HG02623 (cell line): ENCODE data around the gene CDKN2AIP.

Experiments
- ATAC-seq: cut with Tn5 transposase; IDR thresholded peaks from one replicate; pipeline ENCODE4 v1.9.1; 2021; ENCODE audit warnings: moderate library complexity; ENCODE audit not compliant: unreplicated experiment

CDKN2AIP gene, protein sequence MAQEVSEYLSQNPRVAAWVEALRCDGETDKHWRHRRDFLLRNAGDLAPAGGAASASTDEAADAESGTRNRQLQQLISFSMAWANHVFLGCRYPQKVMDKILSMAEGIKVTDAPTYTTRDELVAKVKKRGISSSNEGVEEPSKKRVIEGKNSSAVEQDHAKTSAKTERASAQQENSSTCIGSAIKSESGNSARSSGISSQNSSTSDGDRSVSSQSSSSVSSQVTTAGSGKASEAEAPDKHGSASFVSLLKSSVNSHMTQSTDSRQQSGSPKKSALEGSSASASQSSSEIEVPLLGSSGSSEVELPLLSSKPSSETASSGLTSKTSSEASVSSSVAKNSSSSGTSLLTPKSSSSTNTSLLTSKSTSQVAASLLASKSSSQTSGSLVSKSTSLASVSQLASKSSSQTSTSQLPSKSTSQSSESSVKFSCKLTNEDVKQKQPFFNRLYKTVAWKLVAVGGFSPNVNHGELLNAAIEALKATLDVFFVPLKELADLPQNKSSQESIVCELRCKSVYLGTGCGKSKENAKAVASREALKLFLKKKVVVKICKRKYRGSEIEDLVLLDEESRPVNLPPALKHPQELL

DNA sequence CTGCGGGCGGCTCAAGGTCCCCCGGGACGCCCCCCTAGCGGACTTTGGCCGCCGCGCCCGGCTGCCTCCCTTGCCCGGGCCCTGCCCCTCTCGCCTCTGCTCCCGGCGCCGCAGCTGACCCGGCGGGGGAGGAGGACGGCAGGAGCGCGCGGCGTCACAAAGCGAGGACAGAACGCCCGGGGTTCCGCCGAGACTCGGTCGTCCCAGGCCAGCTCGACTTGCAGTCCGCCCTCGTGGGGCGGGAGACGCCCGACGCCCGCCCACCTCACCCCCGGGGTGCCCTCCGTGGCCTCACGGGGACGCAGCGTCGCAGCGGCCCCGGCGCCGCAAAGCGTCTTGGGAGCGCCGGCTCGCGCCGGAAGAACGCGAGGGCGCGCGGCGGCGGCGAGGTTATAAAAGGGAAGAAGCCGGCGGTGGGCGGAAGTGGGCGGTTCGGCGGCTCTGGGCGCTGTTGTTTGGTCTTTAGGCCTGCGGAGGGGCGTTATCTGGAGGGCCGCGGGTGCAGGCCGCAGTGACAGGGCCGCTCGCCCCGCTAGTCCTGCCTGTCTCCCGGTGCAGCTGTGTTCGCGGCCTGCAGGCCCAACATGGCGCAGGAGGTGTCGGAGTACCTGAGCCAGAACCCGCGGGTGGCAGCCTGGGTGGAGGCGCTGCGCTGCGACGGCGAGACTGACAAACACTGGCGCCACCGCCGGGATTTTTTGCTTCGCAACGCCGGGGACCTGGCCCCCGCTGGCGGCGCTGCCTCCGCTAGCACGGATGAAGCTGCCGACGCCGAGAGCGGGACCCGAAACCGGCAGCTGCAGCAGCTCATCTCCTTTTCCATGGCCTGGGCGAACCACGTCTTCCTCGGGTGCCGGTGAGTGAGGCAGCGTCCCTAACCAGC lies at the start of gene CDKN2AIP:
TSS of gene CDKN2AIP (plus strand) at position 423 of the 883 bp plus-strand sequence. CDS start at position 585, 162 bp downstream.
- peak; percentile 84 for ATAC-seq

DNA sequence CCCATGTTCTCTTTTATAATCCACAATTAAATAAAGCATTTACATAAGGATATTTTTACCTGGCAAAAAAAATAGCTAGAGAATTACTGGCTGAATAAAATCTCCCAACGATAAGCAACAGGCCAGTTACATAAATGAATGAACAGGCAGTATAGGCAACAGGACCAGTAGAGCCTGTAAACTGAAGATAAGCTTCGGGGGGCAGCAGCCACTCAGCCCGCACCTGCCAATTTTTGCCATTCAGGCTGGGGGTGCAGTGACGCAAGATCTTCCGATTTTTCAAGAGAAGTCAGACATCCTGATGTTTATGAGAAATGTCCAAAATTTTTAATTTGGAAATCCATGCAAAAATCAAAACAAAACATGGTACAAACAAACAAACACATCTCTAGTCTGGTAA lies 49.0 kb upstream of the CDKN2AIP start:
- ATAC-seq = no peak

DNA sequence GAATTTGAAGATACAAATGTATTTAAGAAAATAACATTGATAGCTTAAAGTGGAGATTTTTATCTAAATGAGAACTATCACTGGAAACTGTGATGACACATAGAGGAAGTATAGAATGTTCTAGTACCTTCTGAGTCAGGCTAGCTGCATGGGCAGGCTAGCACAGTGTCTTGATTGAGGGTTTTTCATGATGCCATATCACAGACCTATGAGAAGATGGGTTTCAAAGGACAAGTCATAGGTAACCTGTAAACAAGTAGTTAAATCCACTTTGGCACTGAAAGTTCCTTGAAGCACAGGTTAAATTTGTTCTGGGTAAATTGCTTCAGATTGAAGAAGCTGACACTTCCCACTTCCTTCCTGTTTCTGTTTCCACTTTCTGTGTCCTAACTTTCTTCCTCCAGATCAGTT lies 48.2 kb upstream of the CDKN2AIP start:
- no peak for ATAC-seq

DNA sequence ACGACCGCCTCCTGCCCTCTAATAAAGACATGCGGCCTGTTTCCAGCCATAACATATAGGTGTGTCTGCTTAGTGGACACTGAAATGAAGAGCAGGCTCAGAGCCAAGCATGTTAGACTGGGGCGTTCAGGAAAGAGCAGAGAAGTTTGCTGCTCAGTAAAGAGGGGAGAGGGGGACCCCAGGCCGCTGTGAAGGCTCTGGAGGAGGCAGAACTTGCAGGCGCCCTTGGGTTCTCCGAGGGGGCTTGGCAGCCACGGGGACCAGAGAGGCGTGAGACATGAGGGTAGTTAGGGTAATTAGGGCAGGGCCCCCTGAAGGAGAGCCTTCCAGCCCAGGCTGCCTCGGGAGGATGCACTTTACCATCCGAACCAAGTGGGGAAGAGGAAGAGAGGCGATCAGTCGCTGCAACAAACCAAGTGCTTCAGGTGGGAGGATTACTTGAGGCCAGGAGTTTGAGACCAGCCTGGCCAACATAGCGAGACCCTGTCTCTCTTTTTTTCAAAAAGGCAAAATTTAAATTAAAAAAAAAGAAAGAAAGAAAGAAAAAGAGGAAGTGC lies 46.6 kb upstream of the CDKN2AIP start:
- no peak for ATAC-seq

DNA sequence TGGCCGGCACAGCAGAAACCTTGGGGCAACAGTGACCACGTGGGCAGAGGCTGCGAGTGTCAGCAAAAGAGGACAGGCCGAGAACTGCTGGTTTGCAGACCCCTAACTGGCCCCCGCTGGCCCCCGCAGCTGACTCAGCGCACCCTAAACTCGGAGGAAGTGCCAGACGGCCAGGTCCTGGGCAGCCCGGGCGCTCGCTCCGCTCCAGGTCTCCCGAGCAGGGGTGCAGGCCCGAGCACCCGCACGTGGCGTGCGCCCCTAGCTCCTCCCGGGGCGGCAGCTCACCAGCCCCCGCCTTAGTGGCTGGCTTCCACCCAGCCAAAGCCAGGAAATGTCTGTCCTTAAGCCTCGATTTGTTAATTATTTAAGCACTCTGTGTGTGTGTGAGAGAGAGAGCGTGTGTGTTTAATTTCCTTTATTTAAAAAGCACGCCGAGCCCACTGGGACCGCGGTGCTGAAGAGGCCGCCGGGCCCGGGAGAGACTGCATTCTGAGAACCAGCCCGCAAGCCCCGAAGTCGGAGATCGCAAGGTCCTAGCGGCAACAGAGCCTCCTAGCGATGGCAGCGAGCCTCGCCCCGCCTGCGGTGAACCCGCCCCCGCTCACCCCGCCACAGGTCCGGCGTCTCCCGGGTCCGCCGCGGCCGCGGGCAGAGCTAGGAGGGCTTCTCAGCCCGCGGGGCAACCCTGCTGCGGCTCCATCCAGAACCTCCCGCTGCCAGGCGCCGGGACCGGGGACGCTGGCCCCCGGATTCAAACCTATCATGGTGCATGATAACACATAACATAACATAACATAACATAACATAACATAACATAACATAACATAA lies 45.9 kb upstream of the CDKN2AIP start:
- ATAC-seq = peak; percentile 85

DNA sequence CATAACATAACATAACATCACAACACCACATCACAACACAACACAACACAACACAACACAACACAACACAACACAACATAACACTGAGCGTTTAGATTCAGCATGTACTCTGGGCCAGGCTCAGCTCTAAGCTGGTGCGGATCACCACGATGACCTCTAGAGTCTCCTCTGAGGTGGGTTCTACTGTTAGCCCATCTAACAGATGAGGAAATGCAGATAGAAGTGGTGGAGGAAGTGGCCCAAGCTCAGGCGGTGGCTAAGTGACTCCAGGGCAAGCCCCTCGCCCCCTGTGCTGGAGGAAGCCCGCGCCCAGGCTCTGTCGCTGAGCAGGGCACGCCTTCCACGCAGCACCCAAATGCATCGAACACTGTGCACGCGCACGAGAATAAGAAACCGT lies 45.3 kb upstream of the CDKN2AIP start:
- no peak for ATAC-seq

DNA sequence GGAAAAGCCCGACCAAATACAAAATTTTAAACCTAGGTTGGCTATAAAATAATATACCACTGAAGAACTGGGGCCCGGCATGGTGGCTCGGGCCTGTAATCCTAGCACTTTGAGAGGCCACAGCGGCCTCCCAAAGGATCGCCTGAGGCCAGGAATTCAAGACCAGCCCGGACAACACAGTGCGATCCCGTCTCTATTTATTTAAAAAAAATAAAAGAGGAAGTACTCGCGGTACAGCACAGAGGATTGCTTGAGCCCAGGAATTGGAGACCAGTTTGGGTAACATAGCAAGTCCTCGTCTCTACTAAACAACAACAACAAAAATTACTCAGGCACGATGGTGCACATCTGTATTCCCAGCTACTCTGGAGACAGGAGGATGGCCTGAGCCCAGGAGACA lies 44.8 kb upstream of the CDKN2AIP start:
- ATAC-seq = no peak

DNA sequence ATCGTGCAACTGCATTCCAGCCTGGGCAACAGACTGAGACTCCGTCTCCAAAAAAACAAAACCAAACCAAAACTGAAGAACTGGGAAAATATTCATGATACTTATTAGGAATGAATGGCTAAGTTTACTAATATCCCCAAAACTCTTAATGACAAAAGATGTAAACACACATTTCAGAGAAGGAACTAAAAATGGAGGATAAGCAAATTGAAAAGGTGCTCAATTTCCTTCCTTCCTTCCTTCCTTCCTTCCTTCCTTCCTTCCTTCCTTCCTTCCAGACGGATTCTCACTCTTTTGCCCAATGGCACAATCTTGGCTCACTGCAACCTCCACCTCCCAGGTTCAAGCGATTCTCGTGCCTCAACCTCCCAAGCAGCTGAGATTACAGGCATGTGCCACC lies 44.4 kb upstream of the CDKN2AIP start:
- no peak for ATAC-seq

DNA sequence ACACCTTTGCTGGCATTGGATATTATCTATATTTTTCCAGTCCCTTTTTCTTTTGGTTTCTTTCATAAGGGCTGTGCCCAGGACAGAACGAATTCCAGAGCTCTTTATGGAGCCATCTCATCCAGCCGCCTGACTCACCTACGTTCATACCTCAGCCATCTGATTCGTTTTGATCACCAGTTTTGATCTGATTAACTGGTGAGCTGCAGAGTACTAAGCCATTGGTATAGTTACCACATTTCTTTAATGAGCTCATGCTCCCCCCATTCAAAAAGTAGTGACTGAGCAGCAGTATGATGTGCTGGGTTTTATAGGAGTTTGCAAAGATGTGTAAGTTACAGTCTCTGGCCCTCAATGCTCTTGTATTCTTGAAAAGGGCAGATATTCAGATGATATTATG lies 43.0 kb upstream of the CDKN2AIP start:
- no peak for ATAC-seq

DNA sequence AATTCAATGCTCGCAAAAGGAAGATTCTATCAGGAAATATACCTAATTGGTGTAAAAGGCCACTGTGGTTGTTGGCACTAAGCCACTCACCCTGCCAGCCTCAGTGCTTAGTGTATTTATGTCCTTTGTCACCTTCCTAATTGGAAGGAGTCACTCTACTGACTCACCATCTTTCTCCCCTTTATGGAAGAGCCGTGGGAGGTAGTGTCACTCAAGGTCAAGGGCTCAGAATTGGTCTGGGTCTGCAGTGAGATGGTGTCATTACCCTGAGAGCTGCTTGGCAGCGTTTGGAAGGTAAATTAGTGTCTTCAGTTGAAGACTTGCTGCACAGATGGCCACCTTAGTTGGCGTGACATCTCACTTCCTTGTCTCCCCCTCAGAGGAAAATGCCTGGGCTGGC lies 41.7 kb upstream of the CDKN2AIP start:
- ATAC-seq = no peak

DNA sequence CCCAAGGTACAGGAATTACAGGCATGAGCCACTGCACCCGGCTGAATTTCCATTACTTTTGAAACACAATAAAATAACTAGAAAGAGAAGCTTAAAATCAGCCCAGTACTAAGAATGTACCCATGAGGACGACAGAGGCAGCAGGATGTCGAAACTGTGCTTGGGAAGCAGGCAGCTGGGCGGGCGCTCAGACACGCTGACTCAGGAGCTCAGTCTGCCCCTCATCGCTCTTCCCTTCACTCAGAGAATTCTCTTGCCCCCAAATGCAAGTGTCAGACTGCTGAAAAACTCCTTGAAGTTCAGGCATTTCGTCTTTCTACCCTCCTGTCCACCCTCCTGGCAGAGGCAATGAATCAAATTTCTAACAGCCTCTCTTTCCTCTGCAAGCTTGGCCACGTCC lies 41.0 kb upstream of the CDKN2AIP start:
- no peak for ATAC-seq

DNA sequence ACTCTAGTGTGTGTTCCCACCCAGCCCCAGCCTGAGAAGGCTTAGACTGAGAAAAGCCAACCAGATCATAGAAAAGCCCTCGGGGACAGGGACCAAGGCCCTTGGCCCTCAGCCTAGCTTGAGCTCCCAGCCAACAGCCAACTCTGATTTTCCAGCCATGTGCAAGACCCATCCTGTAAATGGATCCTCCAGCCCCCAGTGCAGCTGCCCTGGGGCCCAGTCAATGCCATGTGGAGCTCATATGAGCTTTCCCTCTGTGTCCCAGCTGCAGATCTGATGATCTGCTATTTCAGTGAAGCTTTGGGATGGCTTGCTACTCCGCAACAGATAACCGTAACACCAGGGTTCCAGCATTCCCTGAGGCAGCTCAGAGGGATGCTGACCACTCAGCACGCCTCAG lies 40.5 kb upstream of the CDKN2AIP start:
- ATAC-seq = no peak

DNA sequence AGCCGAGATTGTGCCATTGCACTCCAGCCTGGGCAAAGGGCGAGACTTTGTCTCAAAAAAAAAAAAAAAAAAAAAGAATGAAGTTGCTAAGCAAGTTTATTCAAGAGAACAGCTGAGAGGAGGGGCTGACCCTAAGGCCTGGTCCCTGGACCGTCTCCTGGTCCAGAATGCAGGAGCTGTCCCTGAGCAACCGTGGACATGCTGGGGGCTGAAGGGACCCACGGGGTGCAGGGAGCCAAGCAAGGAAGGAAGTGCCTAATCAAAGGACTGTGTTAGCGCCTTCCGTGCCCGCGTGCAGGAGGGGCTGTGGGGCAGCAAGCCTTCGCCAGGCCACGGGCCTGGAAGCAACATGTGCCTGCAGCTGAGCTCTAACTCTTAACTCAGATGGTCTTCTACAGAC lies 39.1 kb upstream of the CDKN2AIP start:
- ATAC-seq = no peak

DNA sequence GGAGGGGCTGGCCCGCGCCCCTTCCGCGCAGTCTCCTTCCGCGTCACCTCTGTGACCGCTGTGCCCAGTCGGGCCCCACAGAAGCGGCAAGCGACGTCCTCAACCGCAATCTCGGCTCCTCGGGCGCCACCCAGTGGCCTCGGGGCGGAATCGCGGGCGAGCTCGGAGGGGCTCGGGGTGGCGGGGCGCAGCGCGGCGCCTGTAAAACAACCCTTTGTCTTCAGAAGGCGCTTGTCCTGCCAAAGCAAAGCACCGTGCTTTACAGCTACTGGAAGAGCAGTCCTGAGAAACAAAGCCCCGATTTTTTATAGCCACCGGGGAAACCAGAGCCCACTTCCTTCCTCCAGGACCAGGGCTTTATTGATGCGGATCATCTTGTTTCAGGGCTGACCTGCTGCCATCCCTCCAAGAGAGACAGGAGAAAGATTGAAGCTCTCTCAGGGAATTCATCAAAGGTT lies 37.3 kb upstream of the CDKN2AIP start:
- ATAC-seq = peak; percentile 92

DNA sequence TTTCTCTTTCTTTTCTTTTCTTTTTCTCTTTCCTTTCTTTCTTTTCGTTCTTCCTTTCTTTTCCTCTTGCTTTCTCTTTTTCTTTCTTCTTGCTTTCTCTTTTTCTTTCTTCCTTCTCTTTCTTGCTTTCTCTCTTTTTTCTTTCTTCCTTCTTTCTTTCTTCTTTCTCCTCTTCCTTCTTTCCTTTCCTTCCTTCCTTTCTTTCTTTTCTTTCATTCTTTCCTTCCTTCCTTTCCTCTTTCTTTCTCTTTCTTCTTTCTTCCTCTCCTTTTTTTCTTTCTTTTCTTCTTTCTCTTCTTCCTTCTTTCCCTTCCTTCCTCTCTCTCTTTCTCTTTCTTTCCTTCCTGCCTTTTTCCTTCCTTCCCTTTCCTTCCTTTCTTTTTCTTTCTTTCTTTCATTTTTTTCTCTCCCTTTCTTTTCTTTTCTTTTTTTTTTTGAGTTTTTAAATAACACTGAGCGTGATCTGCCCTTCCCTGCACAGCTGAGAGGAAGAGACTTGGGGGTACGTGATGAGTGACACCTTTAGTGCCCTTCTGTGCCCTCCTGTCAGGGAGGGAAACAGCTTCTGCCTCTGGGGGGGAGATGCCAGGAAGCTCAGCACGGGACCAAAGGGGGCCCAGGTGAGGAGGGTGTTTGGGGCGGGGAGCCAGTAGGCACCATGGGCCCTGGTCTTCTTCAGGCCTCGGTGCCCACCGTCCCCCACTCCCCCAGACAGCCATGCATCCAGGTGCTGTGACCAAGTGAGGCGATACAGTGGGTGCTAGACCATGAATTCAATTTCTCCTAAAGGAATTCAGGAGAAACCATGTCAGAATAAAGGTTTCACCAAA lies 36.6 kb upstream of the CDKN2AIP start:
- ATAC-seq = no peak

DNA sequence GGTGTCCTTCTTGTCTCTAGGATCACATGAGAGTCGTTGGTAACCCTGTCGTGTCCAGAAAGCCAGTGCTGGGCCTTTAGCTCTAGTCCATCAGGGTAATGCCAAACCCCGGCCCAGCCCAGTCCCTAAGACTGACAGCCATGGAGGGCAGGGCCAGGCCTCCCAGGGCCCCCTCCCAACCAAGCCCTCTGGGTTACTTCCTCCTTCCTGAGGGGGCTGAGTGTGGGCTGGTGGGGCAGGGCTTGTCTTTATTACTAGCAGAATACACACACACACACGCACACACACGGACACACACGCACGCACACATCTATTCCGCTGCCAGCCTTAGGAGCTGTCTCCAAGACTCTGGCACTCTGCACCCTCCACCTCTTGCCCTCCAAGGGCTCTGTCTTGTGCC lies 35.6 kb upstream of the CDKN2AIP start:
- no peak for ATAC-seq

DNA sequence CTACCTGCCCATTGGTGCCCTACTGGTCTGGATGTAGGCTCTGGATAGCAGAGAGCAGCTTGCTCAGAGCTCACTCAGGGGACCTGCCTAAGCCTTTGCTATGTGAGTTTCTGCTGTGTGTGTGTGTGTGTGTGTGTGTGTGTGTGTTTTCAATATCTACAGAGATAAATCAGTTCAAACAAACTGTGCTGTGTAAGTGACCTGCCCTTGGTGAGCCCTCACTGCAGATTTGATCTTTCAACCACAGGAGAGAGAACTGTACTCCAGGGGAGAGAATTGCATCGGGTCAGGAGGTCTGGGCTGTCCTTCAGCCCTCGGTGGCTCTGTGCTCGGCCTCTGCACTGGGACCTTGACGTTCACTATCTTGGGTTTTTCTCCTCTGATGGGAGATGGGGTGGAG lies 35.0 kb upstream of the CDKN2AIP start:
- no peak for ATAC-seq

DNA sequence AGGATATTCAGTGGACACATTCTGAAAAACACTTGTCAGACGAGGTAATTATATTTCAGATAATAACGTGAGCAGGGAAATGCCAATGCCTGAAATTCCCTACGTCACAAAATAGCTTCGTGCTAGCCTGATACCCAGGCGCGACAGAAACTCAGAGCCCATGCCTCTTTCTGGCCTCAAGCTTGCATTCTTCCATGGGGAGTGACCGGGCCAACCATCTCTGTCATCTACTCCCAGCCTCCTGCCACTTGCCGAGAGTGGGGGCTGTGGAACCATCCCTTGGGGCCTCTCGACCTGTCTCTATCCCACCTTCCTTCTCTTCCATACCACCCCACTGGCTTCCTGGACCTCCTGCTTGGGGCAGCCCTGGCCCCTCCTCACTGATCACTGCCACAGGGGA lies 34.5 kb upstream of the CDKN2AIP start:
- ATAC-seq = no peak

DNA sequence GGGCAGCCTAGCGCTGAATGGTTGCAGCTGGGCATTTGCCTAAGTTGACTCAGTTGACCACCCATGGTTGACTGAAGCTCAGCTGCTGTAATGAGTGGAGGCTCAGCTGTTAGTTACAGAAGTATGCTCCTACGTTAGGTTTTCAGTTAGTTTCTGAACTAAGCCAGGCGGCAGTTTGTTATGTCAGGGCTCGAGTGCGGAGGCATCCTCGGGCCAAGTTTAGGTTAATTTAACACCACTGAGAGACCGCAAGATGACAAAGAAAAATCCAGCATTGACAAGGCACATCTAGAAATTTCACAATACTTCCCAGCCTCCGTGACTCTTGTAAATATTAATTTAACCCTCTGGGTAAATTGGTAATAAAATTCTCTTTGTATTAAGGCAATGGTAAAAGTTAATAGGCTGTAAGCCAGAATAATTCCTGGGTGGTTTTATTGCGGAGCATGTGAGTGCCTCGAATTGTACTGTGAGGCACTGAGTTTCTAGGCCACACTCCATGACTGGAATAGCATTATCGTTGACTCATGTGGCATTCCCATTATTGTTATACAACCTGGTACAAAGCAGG lies 33.1 kb upstream of the CDKN2AIP start:
- ATAC-seq = peak; percentile 54
